ENCODE measurements around the gene KLK13. TPM values are rescaled to one million over a fixed set of nuclear protein-coding genes. Genes with fewer than 3 reads are reported as not detected.

Gene KLK13
- total and polyA plus RNA-seq, 12 donors, result 0.11 to 0.47 TPM; not detected in 10

- DNase-seq, result no peak
- WGBS, 4 donors, result 42 to 57% (median 45%) methylated on average over 11 of the region's 11 CpGs
- no peaks in the 10 kb centered on the region for H3K4me1 ChIP-seq (replicated peaks in 1 of 2)
- no peak for TF ChIP-seq CTCF (IDR thresholded peaks at IDR 0.05)
- TF ChIP-seq POLR2A (IDR thresholded peaks at IDR 0.05), result no peak
- no peaks in the 10 kb centered on the region for H3K27me3 ChIP-seq
- H3K9me3 ChIP-seq (replicated peaks in 1 of 3), result no peaks in the 10 kb centered on the region
- H3K27ac ChIP-seq, result no peak within 1 kb of the TSS
- no peaks in the 10 kb centered on the region for H3K36me3 ChIP-seq (replicated peaks in 1 of 2)
- intact Hi-C loops (cut with DNase I), result no loop called here
- no peak within 1 kb of the TSS for H3K4me3 ChIP-seq
These were observed 30.2 kb downstream of the KLK13 start, which contains the start of gene KLK12 for GRCh38 chr19:51034704-51035103. Gene KLK12 (minus strand): TSS chr19:51035002. CDS start chr19:51034621, 381 bp downstream.

GRCh38 chr19:51031880-51032225, 33.0 kb downstream of the KLK13 start:
- Histone ChIP-seq H3K4me1 (replicated peaks in 1 of 2) (no peaks in the 10 kb centered on the region), H3K4me3 (no peak overlapping the region), H3K27me3 (peaks cover 4% of the 10 kb centered on the region), H3K9me3 (replicated peaks in 1 of 3) (no peaks in the 10 kb centered on the region), H3K36me3 (replicated peaks in 1 of 2) (no peaks in the 10 kb centered on the region), H3K27ac (no peak overlapping the region)
- 87 to 92% (median 89%) methylated on average over 12 to 28 of the region's 28 CpGs for WGBS, 4 donors
- intact Hi-C loops (cut with DNase I), result no loop called here
- no peak for TF ChIP-seq POLR2A (IDR thresholded peaks at IDR 0.05)
- TF ChIP-seq CTCF (IDR thresholded peaks at IDR 0.05), result no peak
- DNase-seq, result no peak

- Histone ChIP-seq H3K9me3 (replicated peaks in 1 of 3) (no peaks in the 10 kb centered on the region), H3K4me3 (no peak overlapping the region), H3K4me1 (replicated peaks in 1 of 2) (no peaks in the 10 kb centered on the region), H3K36me3 (replicated peaks in 1 of 2) (no peaks in the 10 kb centered on the region), H3K27ac (no peak overlapping the region), H3K27me3 (peaks cover 5% of the 10 kb centered on the region)
- 74 to 89% (median 84%) methylated on average over 7 of the region's 7 CpGs for WGBS, 4 donors
- intact Hi-C loops (cut with DNase I), result no loop called here
- TF ChIP-seq CTCF (IDR thresholded peaks at IDR 0.05) (no peak), POLR2A (IDR thresholded peaks at IDR 0.05) (no peak)
- no peak for DNase-seq
These were observed 33.5 kb downstream of the KLK13 start for GRCh38 chr19:51031220-51031879.

- H3K36me3 ChIP-seq (replicated peaks in 1 of 2), result no peaks in the 10 kb centered on the region
- H3K27me3 ChIP-seq, result peaks cover 7% of the 10 kb centered on the region
- no peak overlapping the region for H3K4me3 ChIP-seq
- intact Hi-C loops (cut with DNase I), result no loop called here
- no peak for DNase-seq
- no peaks in the 10 kb centered on the region for H3K4me1 ChIP-seq (replicated peaks in 1 of 2)
- no peak overlapping the region for H3K27ac ChIP-seq
- 75 to 86% (median 81%) methylated on average over 12 to 13 of the region's 13 CpGs for WGBS, 4 donors
- TF ChIP-seq CTCF (IDR thresholded peaks at IDR 0.05) (no peak), POLR2A (IDR thresholded peaks at IDR 0.05) (no peak)
- H3K9me3 ChIP-seq (replicated peaks in 1 of 3), result no peaks in the 10 kb centered on the region
These were observed 34.3 kb downstream of the KLK13 start for GRCh38 chr19:51030631-51031030.
